Measurements from ENCODE around the gene CYB561D1. TPM values are rescaled to one million over a fixed set of nuclear protein-coding genes. Genes with fewer than 3 reads are reported as not detected.
A peak's percentile ranks its signal among the peaks of the same experiment; 100 is the strongest.

The CYB561D1 gene
- total RNA-seq, 1 donor from 2014 or later, result 4.2 TPM

- Histone ChIP-seq H3K27me3 (ENCODE audit: control insufficient read depth in 3 of 3, insufficient read depth in 3 of 3, low read length in 3 of 3) (no peaks in the 10 kb centered on the region), H3K4me3 (ENCODE audit: low read length in 3 of 3) (no peak overlapping the region), H3K36me3 (ENCODE audit: control insufficient read depth in 3 of 3, insufficient read depth in 3 of 3, low read length in 3 of 3) (peaks cover 54 to 69% (median 61%) of the 10 kb centered on the region in 3 donors), H3K9ac (ENCODE audit: low read depth in 1 of 3, low read length in 3 of 3) (no peak overlapping the region), H3K27ac (ENCODE audit: low read depth, low read length) (no peak overlapping the region), H3K4me1 (ENCODE audit: control insufficient read depth in 3 of 3, insufficient read depth in 3 of 3, low read length in 3 of 3) (peaks cover 78 to 91% (median 79%) of the 10 kb centered on the region in 3 donors), H3K9me3 (ENCODE audit: control insufficient read depth in 3 of 3, low read length in 3 of 3) (no peaks in the 10 kb centered on the region)
These were observed 15.1 kb upstream of the CYB561D1 start for GRCh38 chr1:109478806-109479205.

DNA sequence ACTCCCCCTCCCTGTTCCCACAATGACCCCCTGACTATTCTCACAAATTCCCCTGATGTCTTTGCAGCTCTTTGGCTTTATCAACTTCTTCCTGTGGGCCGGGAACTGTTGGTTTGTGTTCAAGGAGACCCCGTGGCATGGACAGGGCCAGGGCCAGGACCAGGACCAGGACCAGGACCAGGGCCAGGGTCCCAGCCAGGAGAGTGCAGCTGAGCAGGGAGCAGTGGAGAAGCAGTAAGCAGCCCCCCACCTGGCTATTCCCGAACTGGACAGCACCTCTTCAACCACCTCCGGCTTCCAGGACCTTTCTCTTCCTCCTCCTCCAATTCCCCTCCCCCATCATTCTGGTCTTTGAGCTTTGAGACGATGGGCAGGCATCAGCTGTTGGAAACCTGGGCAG lies 14.6 kb upstream of the CYB561D1 start:
- peaks cover 54 to 69% (median 61%) of the 10 kb centered on the region in 3 donors for H3K36me3 ChIP-seq (ENCODE audit: control insufficient read depth in 3 of 3, insufficient read depth in 3 of 3, low read length in 3 of 3)
- no peak overlapping the region for H3K27ac ChIP-seq (ENCODE audit: low read depth, low read length)

GRCh38 chr1:109479901-109480300 lies 14.0 kb upstream of the CYB561D1 start:
- Histone ChIP-seq H3K9ac (ENCODE audit: low read depth in 1 of 3, low read length in 3 of 3) (peak overlapping the region in 1 of 3 donors; percentile 5), H3K36me3 (ENCODE audit: control insufficient read depth in 3 of 3, insufficient read depth in 3 of 3, low read length in 3 of 3) (peaks cover 50 to 66% (median 61%) of the 10 kb centered on the region in 3 donors), H3K4me1 (ENCODE audit: control insufficient read depth in 3 of 3, insufficient read depth in 3 of 3, low read length in 3 of 3) (peaks cover 77 to 89% (median 78%) of the 10 kb centered on the region in 3 donors), H3K27ac (ENCODE audit: low read depth, low read length) (no peak overlapping the region), H3K4me3 (ENCODE audit: low read length in 3 of 3) (no peak overlapping the region), H3K27me3 (ENCODE audit: control insufficient read depth in 3 of 3, insufficient read depth in 3 of 3, low read length in 3 of 3) (no peaks in the 10 kb centered on the region), H3K9me3 (ENCODE audit: control insufficient read depth in 3 of 3, low read length in 3 of 3) (no peaks in the 10 kb centered on the region)

More for the DNA sequence above, 14.6 kb upstream of the CYB561D1 start:
- Histone ChIP-seq H3K27me3 (ENCODE audit: control insufficient read depth in 3 of 3, insufficient read depth in 3 of 3, low read length in 3 of 3) (no peaks in the 10 kb centered on the region), H3K9me3 (ENCODE audit: control insufficient read depth in 3 of 3, low read length in 3 of 3) (no peaks in the 10 kb centered on the region), H3K4me3 (ENCODE audit: low read length in 3 of 3) (no peak overlapping the region), H3K9ac (ENCODE audit: low read depth in 1 of 3, low read length in 3 of 3) (peak overlapping the region in 1 of 3 donors; percentile 5), H3K4me1 (ENCODE audit: control insufficient read depth in 3 of 3, insufficient read depth in 3 of 3, low read length in 3 of 3) (peaks cover 77 to 89% (median 78%) of the 10 kb centered on the region in 3 donors)

DNA sequence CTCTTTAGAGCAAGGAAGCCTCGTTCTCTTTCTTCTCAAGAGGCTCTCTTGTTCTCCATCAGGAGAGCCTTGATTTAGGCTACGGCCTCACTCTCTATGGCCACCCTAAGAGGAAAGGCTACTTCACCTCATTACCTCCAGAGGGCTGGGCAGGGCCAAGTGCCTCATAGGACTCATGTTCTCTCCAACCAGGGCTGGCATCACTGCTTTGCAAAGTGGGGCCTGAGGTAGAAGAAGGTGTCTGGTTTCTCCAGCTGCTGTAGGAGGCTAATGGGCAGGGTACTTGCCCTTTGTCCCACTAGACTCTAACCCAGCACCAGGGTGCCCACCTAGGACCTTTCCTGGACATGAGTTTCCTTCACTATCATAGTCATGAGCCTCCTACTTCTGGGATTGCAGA lies 12.2 kb upstream of the CYB561D1 start:
- H3K27ac ChIP-seq (ENCODE audit: low read depth, low read length), result no peak overlapping the region
- H3K4me3 ChIP-seq (ENCODE audit: low read length in 3 of 3), result no peak overlapping the region
- peak overlapping the region in 1 of 3 donors; percentile 60 for H3K9ac ChIP-seq (ENCODE audit: low read depth in 1 of 3, low read length in 3 of 3)
- H3K4me1 ChIP-seq (ENCODE audit: control insufficient read depth in 3 of 3, insufficient read depth in 3 of 3, low read length in 3 of 3), result peaks cover 68 to 83% (median 69%) of the 10 kb centered on the region in 3 donors
- peaks cover 46 to 55% (median 52%) of the 10 kb centered on the region in 3 donors for H3K36me3 ChIP-seq (ENCODE audit: control insufficient read depth in 3 of 3, insufficient read depth in 3 of 3, low read length in 3 of 3)
- no peaks in the 10 kb centered on the region for H3K27me3 ChIP-seq (ENCODE audit: control insufficient read depth in 3 of 3, insufficient read depth in 3 of 3, low read length in 3 of 3)
- no peaks in the 10 kb centered on the region for H3K9me3 ChIP-seq (ENCODE audit: control insufficient read depth in 3 of 3, low read length in 3 of 3)

- H3K4me1 ChIP-seq (ENCODE audit: control insufficient read depth in 3 of 3, insufficient read depth in 3 of 3, low read length in 3 of 3), result peaks cover 66 to 79% (median 68%) of the 10 kb centered on the region in 3 donors
- peaks cover 44 to 49% (median 48%) of the 10 kb centered on the region in 3 donors for H3K36me3 ChIP-seq (ENCODE audit: control insufficient read depth in 3 of 3, insufficient read depth in 3 of 3, low read length in 3 of 3)
- peak overlapping the region; percentile 9 for H3K27ac ChIP-seq (ENCODE audit: low read depth, low read length)
- H3K4me3 ChIP-seq (ENCODE audit: low read length in 3 of 3), result no peak overlapping the region
- H3K9me3 ChIP-seq (ENCODE audit: control insufficient read depth in 3 of 3, low read length in 3 of 3), result no peaks in the 10 kb centered on the region
- no peak overlapping the region for H3K9ac ChIP-seq (ENCODE audit: low read depth in 1 of 3, low read length in 3 of 3)
- H3K27me3 ChIP-seq (ENCODE audit: control insufficient read depth in 3 of 3, insufficient read depth in 3 of 3, low read length in 3 of 3), result no peaks in the 10 kb centered on the region
These were observed 11.7 kb upstream of the CYB561D1 start for GRCh38 chr1:109482242-109482641.

GRCh38 chr1:109482791-109483671 lies 10.9 kb upstream of the CYB561D1 start:
- H3K36me3 ChIP-seq (ENCODE audit: control insufficient read depth in 3 of 3, insufficient read depth in 3 of 3, low read length in 3 of 3), result peaks cover 44 to 48% (median 46%) of the 10 kb centered on the region in 3 donors

GRCh38 chr1:109483672-109484518 lies 10.0 kb upstream of the CYB561D1 start, which contains the start of gene ATXN7L2:
ATXN7L2 (plus strand) TSS chr1:109483905; CDS start chr1:109483954, 49 bp downstream.
- Histone ChIP-seq H3K9me3 (ENCODE audit: control insufficient read depth in 3 of 3, low read length in 3 of 3) (no peaks in the 10 kb centered on the region), H3K4me3 (ENCODE audit: low read length in 3 of 3) (peak within 1 kb of the TSS; percentile 89 to 92 (median 90)), H3K36me3 (ENCODE audit: control insufficient read depth in 3 of 3, insufficient read depth in 3 of 3, low read length in 3 of 3) (peaks cover 47 to 48% (median 48%) of the 10 kb centered on the region in 3 donors), H3K9ac (ENCODE audit: low read depth in 1 of 3, low read length in 3 of 3) (peak within 1 kb of the TSS; percentile 77 to 85 (median 81)), H3K4me1 (ENCODE audit: control insufficient read depth in 3 of 3, insufficient read depth in 3 of 3, low read length in 3 of 3) (peaks cover 51 to 68% (median 54%) of the 10 kb centered on the region in 3 donors), H3K27ac (ENCODE audit: low read depth, low read length) (peak within 1 kb of the TSS; percentile 92), H3K27me3 (ENCODE audit: control insufficient read depth in 3 of 3, insufficient read depth in 3 of 3, low read length in 3 of 3) (no peaks in the 10 kb centered on the region)

More at GRCh38 chr1:109482791-109483671, 10.9 kb upstream of the CYB561D1 start:
- H3K9ac ChIP-seq (ENCODE audit: low read depth in 1 of 3, low read length in 3 of 3), result peak overlapping the region in 2 of 3 donors; percentile 14 to 83
- peaks cover 59 to 71% (median 60%) of the 10 kb centered on the region in 3 donors for H3K4me1 ChIP-seq (ENCODE audit: control insufficient read depth in 3 of 3, insufficient read depth in 3 of 3, low read length in 3 of 3)
- H3K27me3 ChIP-seq (ENCODE audit: control insufficient read depth in 3 of 3, insufficient read depth in 3 of 3, low read length in 3 of 3), result no peaks in the 10 kb centered on the region
- peak overlapping the region; percentile 66 for H3K27ac ChIP-seq (ENCODE audit: low read depth, low read length)
- H3K9me3 ChIP-seq (ENCODE audit: control insufficient read depth in 3 of 3, low read length in 3 of 3), result no peaks in the 10 kb centered on the region
- peak overlapping the region; percentile 62 to 84 (median 77) for H3K4me3 ChIP-seq (ENCODE audit: low read length in 3 of 3)

DNA sequence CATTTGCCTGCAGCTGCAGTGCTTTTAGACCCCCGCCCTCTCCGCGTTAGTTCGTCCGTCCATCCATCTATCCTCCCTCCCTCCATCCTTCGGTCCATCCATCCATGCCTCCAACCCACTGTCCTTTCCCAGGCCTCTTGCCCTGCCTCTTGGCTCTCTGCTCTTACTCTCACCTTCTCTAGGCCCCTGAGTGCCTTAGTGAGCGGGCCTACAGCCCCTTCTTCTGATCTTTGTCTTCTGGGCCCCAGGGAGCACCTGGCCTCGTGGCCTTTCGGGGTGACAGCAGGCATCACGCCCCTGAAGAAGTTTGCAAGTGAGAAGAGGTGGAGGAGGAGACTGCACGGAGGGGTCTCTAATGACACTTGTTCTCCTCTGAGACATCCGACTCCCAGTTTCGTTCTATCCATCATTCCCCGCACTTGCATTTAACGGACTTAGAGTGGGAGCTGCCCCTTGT lies 9.3 kb upstream of the CYB561D1 start:
- Histone ChIP-seq H3K27ac (ENCODE audit: low read depth, low read length) (peak overlapping the region; percentile 92), H3K9ac (ENCODE audit: low read depth in 1 of 3, low read length in 3 of 3) (peak overlapping the region; percentile 77 to 85 (median 81)), H3K4me3 (ENCODE audit: low read length in 3 of 3) (peak overlapping the region; percentile 89 to 92 (median 90)), H3K36me3 (ENCODE audit: control insufficient read depth in 3 of 3, insufficient read depth in 3 of 3, low read length in 3 of 3) (peaks cover 47 to 50% (median 49%) of the 10 kb centered on the region in 3 donors), H3K27me3 (ENCODE audit: control insufficient read depth in 3 of 3, insufficient read depth in 3 of 3, low read length in 3 of 3) (no peaks in the 10 kb centered on the region), H3K4me1 (ENCODE audit: control insufficient read depth in 3 of 3, insufficient read depth in 3 of 3, low read length in 3 of 3) (peaks cover 47 to 61% (median 48%) of the 10 kb centered on the region in 3 donors), H3K9me3 (ENCODE audit: control insufficient read depth in 3 of 3, low read length in 3 of 3) (no peaks in the 10 kb centered on the region)

DNA sequence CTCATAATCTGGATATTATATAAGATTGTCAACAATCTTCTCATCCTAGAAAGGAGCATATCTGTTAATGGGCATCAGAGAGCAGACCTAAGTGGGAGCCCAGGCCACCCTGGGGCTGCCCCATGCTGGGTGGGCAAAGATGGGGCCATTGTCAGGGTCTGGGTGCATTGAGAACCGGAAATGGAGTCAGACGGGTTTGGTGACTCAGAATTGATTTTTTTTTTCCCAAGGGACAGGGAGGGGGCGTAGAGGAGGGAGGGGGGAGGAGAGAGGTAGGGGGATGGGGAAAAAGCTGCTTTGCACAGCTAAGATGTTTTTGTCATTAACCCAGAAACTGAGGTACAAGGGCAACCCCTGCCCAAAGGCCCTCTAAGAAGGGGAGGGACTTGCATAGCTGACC lies 8.9 kb upstream of the CYB561D1 start:
- Histone ChIP-seq H3K27me3 (ENCODE audit: control insufficient read depth in 3 of 3, insufficient read depth in 3 of 3, low read length in 3 of 3) (no peaks in the 10 kb centered on the region), H3K4me1 (ENCODE audit: control insufficient read depth in 3 of 3, insufficient read depth in 3 of 3, low read length in 3 of 3) (peaks cover 43 to 59% (median 45%) of the 10 kb centered on the region in 3 donors), H3K27ac (ENCODE audit: low read depth, low read length) (no peak overlapping the region), H3K4me3 (ENCODE audit: low read length in 3 of 3) (peak overlapping the region; percentile 89 to 92 (median 90)), H3K9me3 (ENCODE audit: control insufficient read depth in 3 of 3, low read length in 3 of 3) (no peaks in the 10 kb centered on the region), H3K9ac (ENCODE audit: low read depth in 1 of 3, low read length in 3 of 3) (peak overlapping the region in 2 of 3 donors; percentile 77 to 85), H3K36me3 (ENCODE audit: control insufficient read depth in 3 of 3, insufficient read depth in 3 of 3, low read length in 3 of 3) (peaks cover 46 to 50% (median 49%) of the 10 kb centered on the region in 3 donors)
